ENCODE results near the gene CDHR1.

CDHR1 gene

GRCh38 chr10:84244651-84245270, 50.4 kb downstream of the CDHR1 start, which contains the start of gene RGR:
TSS of gene RGR (plus strand) at chr10:84245053. CDS start at chr10:84245091, 38 bp downstream.
- no peaks in the 10 kb centered on the region for H3K9me3 ChIP-seq (ENCODE audit: insufficient read depth, low read length)

GRCh38 chr10:84247496-84247895, 53.2 kb downstream of the CDHR1 start:
- Histone ChIP-seq H3K36me3 (ENCODE audit: low read length) (no peaks in the 10 kb centered on the region), H3K4me2 (ENCODE audit: low read depth, low read length, poor library complexity, severe bottlenecking) (no peak overlapping the region), H3K79me2 (ENCODE audit: insufficient read depth, low read length) (no peaks in the 10 kb centered on the region), H3K9me2 (replicated peaks; ENCODE audit: insufficient read depth, low read length) (no peaks in the 10 kb centered on the region), H4K20me1 (ENCODE audit: low read depth, low read length) (no peaks in the 10 kb centered on the region), H3K27ac (ENCODE audit: low read depth, low read length) (no peak overlapping the region), H3K4me3 (ENCODE audit: insufficient read depth, low read length, poor library complexity, severe bottlenecking) (no peak overlapping the region), H3K9me3 (ENCODE audit: insufficient read depth, low read length) (no peaks in the 10 kb centered on the region), H2AFZ (ENCODE audit: low read depth, low read length, severe bottlenecking) (no peak overlapping the region), H3F3A (ENCODE audit: insufficient read depth) (no peaks in the 10 kb centered on the region), H3K9ac (ENCODE audit: low read length) (no peak overlapping the region), H3K27me3 (ENCODE audit: low read length) (no peaks in the 10 kb centered on the region)
- TF ChIP-seq CTCF (IDR thresholded peaks at IDR 0.05; ENCODE audit: insufficient read depth, low read length, poor library complexity, severe bottlenecking) (no peak), EZH2phosphoT487 (conservative IDR thresholded peaks at IDR 0.05; ENCODE audit: low read length) (no peak)

More at GRCh38 chr10:84244651-84245270, 50.4 kb downstream of the CDHR1 start, which contains the start of gene RGR:
- H3F3A ChIP-seq (ENCODE audit: insufficient read depth), result no peaks in the 10 kb centered on the region
- H4K20me1 ChIP-seq (ENCODE audit: low read depth, low read length), result no peaks in the 10 kb centered on the region
- H3K79me2 ChIP-seq (ENCODE audit: insufficient read depth, low read length), result no peaks in the 10 kb centered on the region
- no peak within 1 kb of the TSS for H3K4me2 ChIP-seq (ENCODE audit: low read depth, low read length, poor library complexity, severe bottlenecking)
- H3K4me3 ChIP-seq (ENCODE audit: insufficient read depth, low read length, poor library complexity, severe bottlenecking), result no peak within 1 kb of the TSS
- no peak within 1 kb of the TSS for H3K9ac ChIP-seq (ENCODE audit: low read length)
- TF ChIP-seq CTCF (IDR thresholded peaks at IDR 0.05; ENCODE audit: insufficient read depth, low read length, poor library complexity, severe bottlenecking), result no peak
- TF ChIP-seq EZH2phosphoT487 (conservative IDR thresholded peaks at IDR 0.05; ENCODE audit: low read length), result no peak
- H2AFZ ChIP-seq (ENCODE audit: low read depth, low read length, severe bottlenecking), result no peak within 1 kb of the TSS
- H3K27ac ChIP-seq (ENCODE audit: low read depth, low read length), result no peak within 1 kb of the TSS
- H3K27me3 ChIP-seq (ENCODE audit: low read length), result no peaks in the 10 kb centered on the region
- no peaks in the 10 kb centered on the region for H3K9me2 ChIP-seq (replicated peaks; ENCODE audit: insufficient read depth, low read length)
- no peaks in the 10 kb centered on the region for H3K36me3 ChIP-seq (ENCODE audit: low read length)

DNA sequence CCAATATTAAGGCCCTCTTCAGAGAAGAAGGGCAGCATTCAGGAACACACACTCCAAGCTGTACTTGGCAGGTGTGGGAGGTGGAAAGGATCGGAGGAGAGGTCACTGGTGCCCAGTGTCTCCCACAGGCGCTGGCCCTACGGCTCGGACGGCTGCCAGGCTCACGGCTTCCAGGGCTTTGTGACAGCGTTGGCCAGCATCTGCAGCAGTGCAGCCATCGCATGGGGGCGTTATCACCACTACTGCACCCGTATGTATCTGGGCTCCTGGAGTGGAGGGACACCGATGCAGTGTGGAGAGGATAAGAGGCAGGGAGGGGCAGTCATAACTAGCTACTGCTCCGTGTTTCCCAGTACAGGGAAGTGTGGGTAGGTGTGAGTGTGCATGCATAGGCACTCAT, 54.5 kb downstream of the CDHR1 start:
- Histone ChIP-seq H3K9me2 (replicated peaks; ENCODE audit: insufficient read depth, low read length) (no peaks in the 10 kb centered on the region), H3K4me3 (ENCODE audit: insufficient read depth, low read length, poor library complexity, severe bottlenecking) (no peak overlapping the region), H3K27me3 (ENCODE audit: low read length) (no peaks in the 10 kb centered on the region), H3F3A (ENCODE audit: insufficient read depth) (no peaks in the 10 kb centered on the region), H3K79me2 (ENCODE audit: insufficient read depth, low read length) (no peaks in the 10 kb centered on the region), H3K27ac (ENCODE audit: low read depth, low read length) (no peak overlapping the region), H3K4me2 (ENCODE audit: low read depth, low read length, poor library complexity, severe bottlenecking) (no peak overlapping the region), H2AFZ (ENCODE audit: low read depth, low read length, severe bottlenecking) (no peak overlapping the region), H3K9me3 (ENCODE audit: insufficient read depth, low read length) (no peaks in the 10 kb centered on the region), H4K20me1 (ENCODE audit: low read depth, low read length) (no peaks in the 10 kb centered on the region), H3K36me3 (ENCODE audit: low read length) (no peaks in the 10 kb centered on the region), H3K9ac (ENCODE audit: low read length) (no peak overlapping the region)
- TF ChIP-seq EZH2phosphoT487 (conservative IDR thresholded peaks at IDR 0.05; ENCODE audit: low read length) (no peak), CTCF (IDR thresholded peaks at IDR 0.05; ENCODE audit: insufficient read depth, low read length, poor library complexity, severe bottlenecking) (no peak)

Measured in SU-DHL-6 (cell line).